GM10248 (cell line): Measurements from ENCODE around the gene INSR.
A peak's percentile ranks its signal among the peaks of the same experiment; 100 is the strongest.
"Not testable (repeated sequence)": the region's sequence is repeated elsewhere in the genome, so short reads cannot be mapped to it uniquely, and the experiment has no call there.

Experiments used
- CTCF ChIA-PET: fragments of 300-600 bp; sonication (Branson Sonifier 250); formaldehyde crosslinking; extraction: SDS; loops from one replicate; lab custom pipeline; 2021; ENCODE audit warnings: antibody characterized with exemption; lab: Yijun Ruan, JAX
- POLR2A ChIA-PET: fragments of 350-650 bp; sonication (Branson Sonifier 250); formaldehyde crosslinking; extraction: SDS; loops from one replicate; lab custom pipeline; 2020; ENCODE audit warnings: antibody characterized with exemption; lab: Yijun Ruan, JAX
- DNase-seq: peaks from one replicate; pipeline ENCODE4 v3.0.0; 2012; ENCODE audit errors: extremely low spot score
- CTCF ChIP-seq: IDR thresholded peaks from 2 replicates; pipeline ENCODE4 v1.5.1; 2012; ENCODE audit warnings: mild to moderate bottlenecking, low read depth; ENCODE audit errors: extremely low read depth, missing control alignments, control extremely low read depth

The INSR gene

GRCh38 chr19:7074705-7075282 lies 219.4 kb downstream of the INSR start:
- CTCF ChIA-PET = no interaction called here
- no peak for DNase-seq
- no peak for TF ChIP-seq CTCF
- POLR2A ChIA-PET = no interaction called here

- no peak for DNase-seq
- TF ChIP-seq CTCF = no peak
- ChIA-PET POLR2A (no interaction called here), CTCF (interaction anchor here (2.5 kb wide), 1 partner anchor 11 kb away, joined by 7 read pairs; no protein-coding TSS in a partner anchor)
Observed at GRCh38 chr19:7072541-7072940, 221.7 kb downstream of the INSR start.

- no peak for TF ChIP-seq CTCF
- CTCF ChIA-PET = interaction anchor here (0.8 to 1.7 kb wide), 3 partner anchors 11 to 834 kb away, joined by 3 to 4 read pairs (median 4); partner anchors contain the start of gene MAP2K7
- DNase-seq = no peak
- POLR2A ChIA-PET = interaction anchor here (1.0 kb wide), 1 partner anchor 30 kb away, joined by 6 read pairs; no protein-coding TSS in a partner anchor
Observed at GRCh38 chr19:7069904-7070226, 224.3 kb downstream of the INSR start.

- peak; percentile 98 for DNase-seq
- no peak for TF ChIP-seq CTCF
- CTCF ChIA-PET = interaction anchor here (0.8 to 1.7 kb wide), 3 partner anchors 12 to 835 kb away, joined by 3 to 4 read pairs (median 4); partner anchors contain the start of gene MAP2K7
- POLR2A ChIA-PET = interaction anchor here (0.6 to 1.0 kb wide), 8 partner anchors 30 to 1321 kb away, joined by 3 to 7 read pairs (median 6); partner anchors contain the start of genes RAB11B and TNFSF9
Observed at GRCh38 chr19:7069042-7069903, 224.9 kb downstream of the INSR start, which contains the start of gene ZNF557. TSS of gene ZNF557 (plus strand) at chr19:7069703. CDS start at chr19:7075075, 5,372 bp downstream.

- POLR2A ChIA-PET = interaction anchor here (0.7 to 1.0 kb wide), 2 partner anchors 31 to 800 kb away, joined by 3 to 6 read pairs; no protein-coding TSS in a partner anchor
- CTCF ChIA-PET = interaction anchor here (1.4 to 1.7 kb wide), 2 partner anchors 13 to 500 kb away, joined by 4 read pairs; no protein-coding TSS in a partner anchor
- DNase-seq = no peak
- TF ChIP-seq CTCF = no peak
Observed at GRCh38 chr19:7068599-7068998, 225.6 kb downstream of the INSR start.

- DNase-seq = no peak
- TF ChIP-seq CTCF = no peak
- CTCF ChIA-PET = no interaction called here
- POLR2A ChIA-PET = no interaction called here
Observed at GRCh38 chr19:7067716-7068115, 226.5 kb downstream of the INSR start.

GRCh38 chr19:7067122-7067521 lies 227.1 kb downstream of the INSR start:
- DNase-seq, CTCF ChIA-PET, POLR2A ChIA-PET: not testable (repeated sequence)
